SKM-1 (cell line): ENCODE measurements around the gene GSTT2.
"Not testable (repeated sequence)": the region's sequence is repeated elsewhere in the genome, so short reads cannot be mapped to it uniquely, and the experiment has no call there.

ENCODE experiments used
- DNase-seq: peaks from one replicate; lab custom pipeline; 2025; ENCODE audit not compliant: unreplicated experiment; lab: John Stamatoyannopoulos, UW

The GSTT2 gene

GRCh38 chr22:23974345-23974744, 5.6 kb upstream of the GSTT2 start, which contains the start of gene DDT:
Gene DDT (minus strand): TSS chr22:23974441. CDS start chr22:23974414, 27 bp downstream.
- not testable (repeated sequence) for DNase-seq

GRCh38 chr22:23974836-23975352, 5.0 kb upstream of the GSTT2 start:
- DNase-seq = not testable (repeated sequence)

GRCh38 chr22:23977304-23977703, 2.6 kb upstream of the GSTT2 start:
- not testable (repeated sequence) for DNase-seq

GRCh38 chr22:23980567-23980966, 633 bp downstream of the GSTT2 start:
- DNase-seq = not testable (repeated sequence)

- no peak for DNase-seq
Observed at GRCh38 chr22:23984430-23984829, 4.5 kb downstream of the GSTT2 start.

GRCh38 chr22:23986089-23986488, 6.2 kb downstream of the GSTT2 start:
- DNase-seq = not testable (repeated sequence)

GRCh38 chr22:23986538-23987178, 6.7 kb downstream of the GSTT2 start:
- not testable (repeated sequence) for DNase-seq

GRCh38 chr22:23989583-23990244, 9.8 kb downstream of the GSTT2 start:
- DNase-seq = not testable (repeated sequence)

GRCh38 chr22:23993080-23993479, 13.1 kb downstream of the GSTT2 start:
- DNase-seq = not testable (repeated sequence)

- not testable (repeated sequence) for DNase-seq
Observed at GRCh38 chr22:23993581-23994177, 13.7 kb downstream of the GSTT2 start.

- no peak for DNase-seq
Observed at GRCh38 chr22:23997092-23997491, 17.2 kb downstream of the GSTT2 start.

- not testable (repeated sequence) for DNase-seq
Observed at GRCh38 chr22:23999779-24000178, 19.8 kb downstream of the GSTT2 start.

GRCh38 chr22:24001314-24001713, 21.4 kb downstream of the GSTT2 start:
- no peak for DNase-seq

- DNase-seq = no peak
Observed at GRCh38 chr22:24002272-24002671, 22.3 kb downstream of the GSTT2 start.

GRCh38 chr22:24002851-24003250, 22.9 kb downstream of the GSTT2 start:
- no peak for DNase-seq

- no peak for DNase-seq
Observed at GRCh38 chr22:24003887-24004286, 24.0 kb downstream of the GSTT2 start.

GRCh38 chr22:24005201-24005600, 25.3 kb downstream of the GSTT2 start, which contains the start of gene GSTT4:
Gene GSTT4 (minus strand): TSS chr22:24005453. CDS start chr22:24005356, 97 bp downstream.
- no peak for DNase-seq

- no peak for DNase-seq
Observed at GRCh38 chr22:24006207-24006913, 26.4 kb downstream of the GSTT2 start.

GRCh38 chr22:24006914-24007214, 26.9 kb downstream of the GSTT2 start:
- DNase-seq = no peak

GRCh38 chr22:24007253-24008021, 27.5 kb downstream of the GSTT2 start:
- no peak for DNase-seq

- DNase-seq = no peak
Observed at GRCh38 chr22:24008022-24008283, 28.0 kb downstream of the GSTT2 start.
